ENCODE measurements around the gene ARFGAP3.

GRCh38 chr22:42787357-42787736, 69.7 kb downstream of the ARFGAP3 start:
- TF ChIP-seq, protein P1, sequence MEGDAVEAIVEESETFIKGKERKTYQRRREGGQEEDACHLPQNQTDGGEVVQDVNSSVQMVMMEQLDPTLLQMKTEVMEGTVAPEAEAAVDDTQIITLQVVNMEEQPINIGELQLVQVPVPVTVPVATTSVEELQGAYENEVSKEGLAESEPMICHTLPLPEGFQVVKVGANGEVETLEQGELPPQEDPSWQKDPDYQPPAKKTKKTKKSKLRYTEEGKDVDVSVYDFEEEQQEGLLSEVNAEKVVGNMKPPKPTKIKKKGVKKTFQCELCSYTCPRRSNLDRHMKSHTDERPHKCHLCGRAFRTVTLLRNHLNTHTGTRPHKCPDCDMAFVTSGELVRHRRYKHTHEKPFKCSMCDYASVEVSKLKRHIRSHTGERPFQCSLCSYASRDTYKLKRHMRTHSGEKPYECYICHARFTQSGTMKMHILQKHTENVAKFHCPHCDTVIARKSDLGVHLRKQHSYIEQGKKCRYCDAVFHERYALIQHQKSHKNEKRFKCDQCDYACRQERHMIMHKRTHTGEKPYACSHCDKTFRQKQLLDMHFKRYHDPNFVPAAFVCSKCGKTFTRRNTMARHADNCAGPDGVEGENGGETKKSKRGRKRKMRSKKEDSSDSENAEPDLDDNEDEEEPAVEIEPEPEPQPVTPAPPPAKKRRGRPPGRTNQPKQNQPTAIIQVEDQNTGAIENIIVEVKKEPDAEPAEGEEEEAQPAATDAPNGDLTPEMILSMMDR (IDR thresholded peaks at IDR 0.05 in 4 of 5, conservative IDR thresholded peaks at IDR 0.05 in 1 of 5), result no peak
- TF ChIP-seq POLR2A (IDR thresholded peaks at IDR 0.05), result no peak
